GM12801 (cell line): ENCODE measurements around the gene CAVIN3.

Experiments
- CTCF ChIP-seq: IDR thresholded peaks from one replicate; pipeline ENCODE4 v1.5.1; 2011; ENCODE audit warnings: control low read depth; ENCODE audit not compliant: insufficient read length; ENCODE audit errors: extremely low read depth

The CAVIN3 gene

DNA sequence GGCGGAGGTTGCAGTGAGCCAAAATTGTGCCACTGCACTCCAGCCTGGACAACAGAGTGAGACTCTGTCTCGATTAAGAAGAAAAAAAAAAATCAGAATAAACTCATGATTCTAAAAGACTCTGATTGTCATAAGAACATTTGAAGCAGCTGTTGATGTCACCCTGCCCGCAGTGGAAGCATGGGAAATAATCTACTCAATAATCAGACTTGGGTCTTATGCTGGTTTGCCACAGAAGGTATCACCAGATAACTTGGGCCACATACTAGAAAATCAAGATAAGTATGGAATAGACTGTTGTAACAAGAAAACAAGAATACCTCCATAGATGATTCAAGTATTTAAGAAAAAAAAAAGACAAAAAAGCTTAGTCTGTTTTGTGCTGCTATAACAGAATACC, 8.2 kb downstream of the CAVIN3 start:
- no peak for TF ChIP-seq CTCF

- no peak for TF ChIP-seq CTCF
These were observed 12.4 kb downstream of the CAVIN3 start for GRCh38 chr11:6307876-6308275.

- TF ChIP-seq CTCF = no peak
These were observed 15.0 kb downstream of the CAVIN3 start for GRCh38 chr11:6305297-6305696.

DNA sequence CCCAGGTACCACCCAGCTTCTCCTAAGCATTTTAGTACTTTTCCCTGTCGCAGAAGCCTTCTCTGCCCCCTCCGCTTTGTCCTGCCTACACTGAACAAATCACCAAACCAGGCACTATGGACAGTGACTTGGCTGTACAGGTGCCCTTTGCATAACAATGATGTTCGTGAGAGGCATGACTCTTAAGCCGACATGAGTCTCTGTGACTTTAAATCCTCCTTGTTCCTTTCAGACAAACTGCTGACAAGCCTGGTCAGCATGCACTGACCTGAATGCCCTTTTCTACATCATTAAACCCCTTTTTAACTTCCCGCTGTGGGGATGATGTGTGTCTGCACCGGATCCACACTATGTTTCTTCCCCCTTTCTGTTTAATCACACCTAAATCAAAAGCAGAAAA, 16.6 kb downstream of the CAVIN3 start:
- no peak for TF ChIP-seq CTCF

DNA sequence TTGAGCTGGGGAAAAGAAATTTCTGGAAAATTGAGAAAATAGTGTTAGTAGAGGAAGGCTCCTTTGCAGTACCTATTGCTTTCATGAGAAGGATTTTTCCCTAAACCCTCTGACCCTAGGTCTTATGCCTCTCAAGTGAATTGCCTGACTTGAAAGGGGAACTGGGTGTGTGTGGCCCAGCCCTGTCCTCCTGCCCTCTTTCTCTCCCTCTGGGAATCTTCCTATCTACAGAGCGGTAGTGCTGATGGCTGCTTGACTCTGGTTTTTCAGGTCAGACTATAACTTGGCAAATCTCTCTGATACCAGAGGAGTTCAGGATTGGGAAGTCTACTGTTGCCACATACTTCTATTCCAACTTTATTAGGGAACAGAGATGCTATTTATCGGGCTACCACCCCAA, 19.2 kb downstream of the CAVIN3 start:
- no peak for TF ChIP-seq CTCF

DNA sequence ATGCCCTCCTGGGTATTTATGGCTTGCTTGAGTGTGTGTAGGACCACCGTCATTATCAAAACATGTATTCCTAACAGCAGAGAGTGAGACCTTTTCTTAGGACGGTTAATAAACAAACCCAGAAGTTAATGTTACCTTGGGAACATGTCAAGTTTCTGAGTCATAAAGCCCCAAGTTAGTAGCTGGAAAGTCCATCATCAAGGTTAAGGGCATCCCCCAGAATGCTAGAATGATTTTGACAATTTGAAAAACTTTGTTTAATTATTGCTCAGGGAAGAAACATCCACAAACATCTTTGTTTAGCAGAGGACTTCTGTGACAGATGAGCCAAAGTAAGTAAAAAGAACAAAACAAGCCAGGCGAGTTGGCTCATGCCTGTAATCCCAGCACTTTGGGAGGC, 20.0 kb downstream of the CAVIN3 start:
- no peak for TF ChIP-seq CTCF

GRCh38 chr11:6298605-6299004, 21.7 kb downstream of the CAVIN3 start:
- TF ChIP-seq CTCF = no peak

- no peak for TF ChIP-seq CTCF
These were observed 22.5 kb downstream of the CAVIN3 start for GRCh38 chr11:6297831-6298230.
